ENCODE results near the gene SHISA9.

SHISA9 gene

GRCh38 chr16:12959072-12959471 is 57.7 kb downstream of the SHISA9 start:
- DNase-seq, result no peak

- DNase-seq, result no peak
Observed at GRCh38 chr16:12961626-12962025, 60.2 kb downstream of the SHISA9 start.

GRCh38 chr16:12964461-12964860 is 63.1 kb downstream of the SHISA9 start:
- no peak for DNase-seq

GRCh38 chr16:12965274-12965804 is 63.9 kb downstream of the SHISA9 start:
- DNase-seq, result no peak

GRCh38 chr16:12971241-12971640 is 69.8 kb downstream of the SHISA9 start:
- no peak for DNase-seq

- DNase-seq, result no peak
Observed at GRCh38 chr16:12972246-12972645, 70.8 kb downstream of the SHISA9 start.

- no peak for DNase-seq
Observed at GRCh38 chr16:12975766-12976165, 74.4 kb downstream of the SHISA9 start.

GRCh38 chr16:12976496-12976895 is 75.1 kb downstream of the SHISA9 start:
- no peak for DNase-seq

GRCh38 chr16:12976936-12977335 is 75.5 kb downstream of the SHISA9 start:
- DNase-seq, result no peak

GRCh38 chr16:12985516-12985915 is 84.1 kb downstream of the SHISA9 start:
- no peak for DNase-seq

GRCh38 chr16:12988071-12988470 is 86.7 kb downstream of the SHISA9 start:
- DNase-seq, result no peak

GRCh38 chr16:12992066-12992465 is 90.7 kb downstream of the SHISA9 start:
- DNase-seq, result no peak

GRCh38 chr16:12994402-12994801 is 93.0 kb downstream of the SHISA9 start:
- no peak for DNase-seq

- DNase-seq, result no peak
Observed at GRCh38 chr16:12995721-12996372, 94.4 kb downstream of the SHISA9 start.

GRCh38 chr16:12998361-12999085 is 97.1 kb downstream of the SHISA9 start:
- DNase-seq, result no peak

- no peak for DNase-seq
Observed at GRCh38 chr16:12999368-12999767, 98.0 kb downstream of the SHISA9 start.

- no peak for DNase-seq
Observed at GRCh38 chr16:13005721-13006247, 104.4 kb downstream of the SHISA9 start.

- DNase-seq, result no peak
Observed at GRCh38 chr16:13012601-13013000, 111.2 kb downstream of the SHISA9 start.

- DNase-seq, result no peak
Observed at GRCh38 chr16:13013043-13013442, 111.6 kb downstream of the SHISA9 start.

- DNase-seq, result no peak
Observed at GRCh38 chr16:13014476-13014875, 113.1 kb downstream of the SHISA9 start.

GRCh38 chr16:13018026-13018425 is 116.6 kb downstream of the SHISA9 start:
- no peak for DNase-seq

- DNase-seq, result no peak
Observed at GRCh38 chr16:13021996-13022395, 120.6 kb downstream of the SHISA9 start.

- no peak for DNase-seq
Observed at GRCh38 chr16:13029786-13030185, 128.4 kb downstream of the SHISA9 start.

- no peak for DNase-seq
Observed at GRCh38 chr16:13030769-13031168, 129.4 kb downstream of the SHISA9 start.

All from stimulated activated naive CD4-positive, alpha-beta T cell (primary cell).